NK-92 (cell line): ENCODE measurements around the gene MUC6.

Source experiments
- DNase-seq: peaks from one replicate; lab custom pipeline; 2025; ENCODE audit not compliant: unreplicated experiment; lab: John Stamatoyannopoulos, UW

The MUC6 gene

GRCh38 chr11:1009991-1010390 lies 26.5 kb downstream of the MUC6 start:
- no peak for DNase-seq

- no peak for DNase-seq
These were observed 27.1 kb downstream of the MUC6 start for GRCh38 chr11:1009371-1009770.

DNA sequence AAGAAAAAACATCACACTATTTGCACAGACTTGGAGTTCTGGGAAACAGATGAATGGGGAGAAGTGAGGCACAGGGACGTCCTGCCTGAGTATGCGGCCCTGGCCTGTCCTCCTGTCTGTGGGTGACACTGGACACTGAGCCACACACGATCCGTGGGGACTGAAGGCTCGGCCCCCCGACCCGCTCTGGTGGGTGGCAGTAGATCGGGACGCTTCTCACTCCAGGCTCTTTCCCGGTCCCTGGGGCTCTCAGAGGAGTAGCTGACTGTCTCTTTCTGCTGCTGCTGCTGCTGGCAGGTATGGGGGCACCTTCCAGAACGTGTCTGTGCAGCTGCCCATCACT lies 27.7 kb downstream of the MUC6 start:
- DNase-seq, result no peak

DNA sequence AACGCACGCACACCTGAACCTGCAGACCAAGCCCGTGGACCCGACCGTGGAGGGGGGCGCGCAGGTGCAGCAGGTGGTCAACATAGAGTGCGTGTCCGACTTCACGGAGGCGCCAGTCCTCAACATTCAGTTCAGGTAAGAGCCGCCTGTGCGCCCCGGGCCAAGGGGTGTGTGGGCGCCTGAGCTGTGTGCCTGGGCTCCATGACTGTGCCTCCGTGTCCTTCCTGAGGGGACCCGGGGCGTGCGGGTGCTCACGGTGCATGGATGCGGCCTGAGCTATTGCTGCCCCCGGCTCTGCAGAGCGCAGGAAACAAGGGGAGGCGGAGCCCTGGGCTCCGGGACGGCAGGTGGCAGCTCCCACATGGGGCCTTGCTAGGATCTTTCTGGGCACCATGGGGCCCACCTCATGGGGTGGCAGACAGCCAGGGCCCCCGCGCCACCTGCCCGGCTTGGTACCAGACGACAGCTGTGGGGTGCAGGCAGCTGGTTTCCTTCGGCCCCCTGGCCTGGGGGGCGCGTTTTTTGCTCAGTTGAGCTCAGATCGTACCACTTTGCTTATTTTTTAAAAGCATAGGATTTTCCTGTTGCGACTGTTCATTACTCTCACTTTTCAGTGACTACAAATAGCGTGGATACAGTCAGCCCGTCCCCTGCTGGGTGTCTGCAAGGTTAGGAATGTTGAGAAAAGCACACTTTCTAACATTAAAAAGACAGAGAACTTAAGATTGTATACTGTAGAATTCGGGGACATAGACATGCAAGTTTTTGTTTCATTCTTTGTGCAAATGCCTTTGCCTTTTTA lies 28.3 kb downstream of the MUC6 start:
- DNase-seq, result no peak

- DNase-seq, result no peak
These were observed 29.2 kb downstream of the MUC6 start for GRCh38 chr11:1007279-1007678.

- no peak for DNase-seq
These were observed 29.8 kb downstream of the MUC6 start for GRCh38 chr11:1006762-1007161.

GRCh38 chr11:1005928-1006327 lies 30.6 kb downstream of the MUC6 start:
- no peak for DNase-seq

DNA sequence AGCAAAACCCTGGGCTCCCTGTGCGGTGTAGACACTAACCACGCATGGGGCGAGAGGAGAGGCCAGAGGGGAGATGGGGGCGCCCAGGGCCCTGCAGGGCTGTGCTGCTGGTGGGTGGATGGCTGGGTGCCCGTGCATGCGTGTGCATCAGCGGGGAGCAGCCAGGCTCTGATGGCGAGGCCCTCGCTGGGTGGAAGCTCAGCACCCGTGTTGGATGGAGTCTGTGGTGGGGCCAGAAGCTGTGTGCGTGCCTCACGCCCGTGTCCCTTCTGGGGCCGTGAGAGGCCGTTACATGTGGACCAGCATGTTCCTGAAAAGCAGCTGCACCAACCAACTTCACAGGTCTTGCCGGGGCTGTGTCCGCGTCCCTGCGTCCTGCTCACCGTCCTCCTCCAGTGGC lies 33.4 kb downstream of the MUC6 start:
- DNase-seq, result no peak

DNA sequence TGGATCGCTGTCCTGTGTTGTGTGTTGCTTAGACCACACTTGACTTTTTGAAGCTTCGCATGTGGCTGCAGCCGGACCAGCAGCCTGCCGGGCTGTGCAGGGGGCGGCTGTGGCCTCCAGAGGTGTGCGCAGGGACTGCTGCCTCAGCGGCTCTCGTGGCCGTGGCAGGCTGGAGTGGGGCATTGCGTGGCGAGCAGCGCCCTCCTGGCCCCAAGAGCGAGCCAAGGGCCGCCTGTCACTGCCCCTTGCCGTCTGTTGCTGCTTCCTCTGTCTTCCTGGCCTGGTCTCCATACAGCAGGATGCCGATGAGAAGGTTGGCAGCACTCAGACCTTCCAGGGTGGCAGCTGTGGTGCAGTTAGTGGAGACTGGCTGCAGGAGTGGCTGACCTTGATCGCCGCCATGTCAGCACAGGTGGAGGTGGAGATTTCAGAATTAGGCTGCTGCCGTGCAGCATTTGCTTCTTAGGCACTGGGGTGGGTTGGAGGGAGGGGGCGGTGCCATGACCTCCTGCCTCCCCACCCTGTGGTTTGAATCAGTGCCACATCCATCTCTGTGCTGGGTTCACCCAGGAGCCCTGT lies 34.0 kb downstream of the MUC6 start:
- DNase-seq, result no peak

DNA sequence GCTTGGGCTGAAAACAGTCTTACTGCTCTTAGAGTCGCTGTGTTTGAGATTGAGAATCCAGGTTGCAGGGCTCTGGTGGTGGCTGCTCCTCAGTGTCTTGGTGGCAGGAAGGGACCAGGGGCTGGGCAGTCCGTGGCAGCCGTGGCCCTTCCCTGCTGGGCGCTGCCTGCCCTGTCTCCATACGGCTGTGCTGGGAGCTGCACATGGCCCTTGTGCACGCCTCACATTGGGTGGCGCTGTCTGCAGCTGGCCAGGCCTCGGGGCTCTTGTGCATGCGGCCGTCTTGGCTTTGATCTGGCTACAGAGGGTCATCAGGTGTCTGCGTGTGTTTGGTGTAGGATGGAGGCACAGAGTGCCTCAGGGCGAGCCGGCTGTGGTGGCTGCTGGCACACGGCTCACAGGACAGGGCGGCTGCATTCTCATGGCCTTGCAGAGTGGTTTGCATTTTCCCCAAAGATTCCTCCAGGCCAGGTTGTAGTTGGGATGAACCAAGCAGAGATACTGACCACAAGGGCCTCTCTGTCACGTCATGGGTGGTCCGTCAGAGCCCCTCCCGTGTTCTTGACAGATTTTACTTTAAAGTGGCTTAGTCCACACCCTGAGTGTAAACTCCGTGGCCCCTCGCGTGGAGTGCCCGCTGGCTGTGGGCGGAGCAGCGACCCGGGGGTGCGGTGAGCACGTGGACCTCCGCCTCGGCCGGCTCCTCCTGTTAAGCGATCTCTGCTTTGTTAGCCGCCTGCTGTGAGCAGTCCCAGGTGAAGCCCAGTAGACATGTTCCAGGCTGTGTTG lies 34.7 kb downstream of the MUC6 start:
- DNase-seq, result no peak

- DNase-seq, result no peak
These were observed 35.9 kb downstream of the MUC6 start for GRCh38 chr11:1000357-1001278.

- no peak for DNase-seq
These were observed 37.5 kb downstream of the MUC6 start for GRCh38 chr11:999009-999408.

DNA sequence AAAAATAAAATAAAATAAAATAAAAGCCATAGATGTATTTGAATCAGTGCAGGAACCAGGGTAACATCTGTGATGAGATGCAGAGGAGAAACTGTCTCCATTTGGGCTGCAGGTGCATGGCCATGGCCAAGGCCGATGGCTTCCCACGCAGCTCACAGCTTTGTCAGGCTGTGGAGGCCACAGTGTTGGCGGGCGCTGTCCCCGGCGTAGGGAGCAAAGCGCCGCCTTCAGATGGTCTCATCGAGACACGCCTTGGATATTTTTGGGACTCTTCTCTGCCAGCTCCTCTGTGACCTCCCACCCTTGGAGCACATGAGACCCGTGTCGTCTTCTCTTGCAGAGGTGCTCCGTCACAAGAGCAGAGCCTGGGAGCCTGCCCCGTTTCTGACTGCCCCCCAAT lies 38.6 kb downstream of the MUC6 start:
- DNase-seq, result no peak

GRCh38 chr11:996681-997080 lies 39.8 kb downstream of the MUC6 start:
- DNase-seq, result no peak

DNA sequence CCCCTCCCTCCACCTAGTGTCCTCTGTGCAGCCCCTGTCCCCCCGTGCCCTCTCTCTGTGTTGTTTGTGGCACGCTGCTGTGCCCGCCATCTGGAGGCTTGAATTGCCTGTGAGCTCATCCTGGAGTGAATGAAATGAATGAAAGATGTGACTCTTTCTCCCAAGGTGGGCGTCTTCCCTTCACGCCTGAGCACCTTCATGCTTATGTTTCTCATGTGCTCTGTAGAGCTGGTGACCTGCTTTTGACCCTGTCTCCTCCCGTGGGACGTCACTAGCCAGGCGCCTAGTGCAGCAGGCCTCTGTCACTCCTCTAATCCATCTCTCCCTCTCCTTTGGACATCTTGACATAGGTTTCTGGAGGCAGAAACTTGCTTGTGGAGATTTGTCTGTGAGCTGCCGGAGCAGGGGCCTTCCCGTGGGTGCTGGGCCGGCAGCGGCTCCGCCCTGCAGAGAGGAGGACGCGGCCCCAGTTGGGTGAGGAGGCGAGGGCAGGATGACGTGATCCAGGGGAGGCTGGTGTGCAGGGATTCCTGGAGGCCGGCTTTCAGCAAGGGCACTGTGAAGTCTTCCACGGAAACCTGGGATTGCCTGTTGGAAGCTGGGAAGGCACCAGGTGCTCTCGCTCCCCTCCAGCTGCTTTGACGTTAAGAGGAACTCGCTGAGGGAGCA lies 40.6 kb downstream of the MUC6 start:
- DNase-seq, result no peak

DNA sequence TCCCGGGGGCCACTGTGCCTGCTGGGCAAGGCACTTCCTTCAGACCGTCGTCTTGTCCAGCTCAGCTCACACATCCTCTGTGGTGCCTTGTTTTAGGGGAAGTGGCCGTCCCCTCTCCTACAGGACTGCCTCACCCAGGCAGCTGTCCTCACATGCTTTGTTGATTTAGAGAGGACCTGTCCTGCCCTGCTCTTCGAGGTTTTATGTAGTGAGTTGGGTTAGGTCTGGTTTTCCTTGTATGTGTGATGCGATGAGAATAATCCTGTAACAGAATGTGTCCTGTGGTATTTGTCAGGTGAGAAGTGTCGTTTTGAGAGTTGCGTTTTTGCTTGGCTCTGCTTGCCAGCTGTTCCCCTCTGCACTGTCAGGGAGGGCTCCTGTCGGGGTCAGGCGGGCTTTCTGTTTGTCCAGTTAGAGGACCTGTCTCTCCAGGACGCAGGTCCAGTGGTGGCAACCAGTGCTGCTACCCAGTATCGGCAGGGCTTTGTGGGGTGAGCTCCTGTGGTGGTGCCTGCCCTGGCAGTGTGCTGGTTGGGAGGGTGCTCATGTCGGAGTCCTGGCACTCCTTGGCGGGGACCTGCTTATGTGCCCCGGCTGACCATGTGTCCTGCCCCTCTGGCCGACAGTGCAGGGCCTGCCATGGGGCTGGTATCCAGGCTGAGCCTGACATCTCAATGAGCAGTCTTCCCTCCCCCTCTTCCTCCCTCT lies 41.3 kb downstream of the MUC6 start:
- no peak for DNase-seq

DNA sequence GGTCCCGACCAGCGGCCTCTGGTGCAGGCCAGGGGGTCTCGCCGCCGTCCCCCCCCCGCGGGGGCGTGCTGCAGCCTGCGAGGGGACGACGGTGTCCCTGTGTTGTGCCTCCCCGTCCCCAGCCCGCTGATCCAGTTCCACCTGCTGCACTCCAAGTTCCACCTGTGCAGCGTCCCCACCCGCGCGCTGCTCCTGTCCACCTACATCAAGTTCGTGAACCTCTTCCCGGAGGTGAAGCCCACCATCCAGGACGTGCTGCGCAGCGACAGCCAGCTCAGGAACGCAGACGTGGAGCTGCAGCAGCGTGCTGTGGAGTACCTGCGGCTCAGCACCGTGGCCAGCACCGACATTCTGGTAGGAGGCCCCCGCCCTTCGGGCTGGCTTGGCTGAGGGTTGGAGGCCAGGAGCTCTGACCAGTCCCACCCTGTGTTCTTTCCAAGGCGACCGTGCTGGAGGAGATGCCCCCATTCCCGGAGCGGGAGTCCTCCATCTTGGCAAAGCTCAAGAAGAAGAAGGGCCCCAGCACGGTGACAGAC lies 42.8 kb downstream of the MUC6 start:
- no peak for DNase-seq

DNA sequence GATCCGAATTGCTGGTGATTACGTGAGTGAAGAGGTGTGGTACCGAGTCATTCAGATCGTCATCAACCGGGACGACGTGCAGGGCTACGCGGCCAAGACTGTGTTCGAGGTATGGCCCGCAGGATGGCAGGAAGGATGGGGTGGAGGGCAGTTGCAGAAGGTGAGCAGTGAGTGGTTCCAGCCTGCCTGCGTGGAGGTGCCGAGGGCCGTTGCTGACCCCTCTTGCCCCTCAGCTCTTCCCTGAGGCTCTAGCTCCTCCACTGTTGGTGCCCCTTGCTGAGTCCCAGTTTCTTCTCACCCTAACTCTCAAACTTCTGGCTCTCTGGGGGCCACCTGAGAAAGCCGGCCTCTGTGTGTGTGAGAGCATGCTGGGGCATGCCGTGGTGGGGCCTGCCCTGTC lies 43.9 kb downstream of the MUC6 start:
- DNase-seq, result no peak

- no peak for DNase-seq
These were observed 44.7 kb downstream of the MUC6 start for GRCh38 chr11:991711-992307.
